ENCODE data around the gene PGR. TPM values are rescaled to one million over a fixed set of nuclear protein-coding genes. Genes with fewer than 3 reads are reported as not detected.

The PGR gene
- total RNA-seq, 1 donor from 2014 or later = 1.9 TPM

GRCh38 chr11:101049813-101050212 is 79.8 kb downstream of the PGR start:
- H3K4me3 ChIP-seq = no peak overlapping the region
- intact Hi-C loops (cut with DNase I) = no loop called here
- no peaks in the 10 kb centered on the region for H3K9me3 ChIP-seq
- H3K27me3 ChIP-seq (ENCODE audit: low read depth) = no peaks in the 10 kb centered on the region
- no peak for ATAC-seq
- H3K36me3 ChIP-seq = no peaks in the 10 kb centered on the region
- H3K27ac ChIP-seq = no peak overlapping the region
- DNase-seq = no peak
- no peak for TF ChIP-seq CTCF (IDR thresholded peaks at IDR 0.05)
- H3K4me1 ChIP-seq = no peaks in the 10 kb centered on the region

- intact Hi-C loops (cut with DNase I) = no loop called here
- no peaks in the 10 kb centered on the region for H3K4me1 ChIP-seq
- H3K27ac ChIP-seq = no peak overlapping the region
- ATAC-seq (no peak), DNase-seq (no peak)
- H3K36me3 ChIP-seq = no peaks in the 10 kb centered on the region
- no peaks in the 10 kb centered on the region for H3K27me3 ChIP-seq (ENCODE audit: low read depth)
- H3K4me3 ChIP-seq = no peak overlapping the region
- H3K9me3 ChIP-seq = no peaks in the 10 kb centered on the region
- TF ChIP-seq CTCF (IDR thresholded peaks at IDR 0.05) = no peak
Observed at GRCh38 chr11:101049123-101049522, 80.5 kb downstream of the PGR start.

GRCh38 chr11:101048479-101048878 is 81.1 kb downstream of the PGR start:
- no peak for TF ChIP-seq CTCF (IDR thresholded peaks at IDR 0.05)
- intact Hi-C loops (cut with DNase I) = no loop called here
- ATAC-seq (no peak), DNase-seq (no peak)
- no peaks in the 10 kb centered on the region for H3K36me3 ChIP-seq
- H3K27me3 ChIP-seq (ENCODE audit: low read depth) = no peaks in the 10 kb centered on the region
- H3K4me3 ChIP-seq = no peak overlapping the region
- no peaks in the 10 kb centered on the region for H3K9me3 ChIP-seq
- H3K4me1 ChIP-seq = no peaks in the 10 kb centered on the region
- no peak overlapping the region for H3K27ac ChIP-seq

GRCh38 chr11:101046947-101047346 is 82.7 kb downstream of the PGR start:
- Histone ChIP-seq H3K9me3 (no peaks in the 10 kb centered on the region), H3K36me3 (no peaks in the 10 kb centered on the region), H3K4me3 (no peak overlapping the region), H3K27ac (no peak overlapping the region), H3K4me1 (no peaks in the 10 kb centered on the region), H3K27me3 (ENCODE audit: low read depth) (no peaks in the 10 kb centered on the region)
- TF ChIP-seq CTCF (IDR thresholded peaks at IDR 0.05) = no peak
- DNase-seq = no peak
- ATAC-seq = no peak
- intact Hi-C loops (cut with DNase I) = no loop called here

GRCh38 chr11:101045415-101045814 is 84.2 kb downstream of the PGR start:
- DNase-seq (no peak), ATAC-seq (no peak)
- Histone ChIP-seq H3K27ac (no peak overlapping the region), H3K36me3 (no peaks in the 10 kb centered on the region), H3K9me3 (no peaks in the 10 kb centered on the region), H3K4me1 (no peaks in the 10 kb centered on the region), H3K4me3 (no peak overlapping the region), H3K27me3 (ENCODE audit: low read depth) (no peaks in the 10 kb centered on the region)
- TF ChIP-seq CTCF (IDR thresholded peaks at IDR 0.05) = no peak
- intact Hi-C loops (cut with DNase I) = no loop called here

GRCh38 chr11:101043940-101044339 is 85.7 kb downstream of the PGR start:
- no peak for DNase-seq
- Histone ChIP-seq H3K9me3 (no peaks in the 10 kb centered on the region), H3K27me3 (ENCODE audit: low read depth) (no peaks in the 10 kb centered on the region), H3K4me3 (no peak overlapping the region), H3K4me1 (no peaks in the 10 kb centered on the region), H3K36me3 (no peaks in the 10 kb centered on the region), H3K27ac (no peak overlapping the region)
- intact Hi-C loops (cut with DNase I) = no loop called here
- TF ChIP-seq CTCF (IDR thresholded peaks at IDR 0.05) = no peak
- ATAC-seq = no peak
